IPS-18c (cell line): ENCODE results near the gene MSLN.
"Not testable (repeated sequence)": the region's sequence is repeated elsewhere in the genome, so short reads cannot be mapped to it uniquely, and the experiment has no call there.

ENCODE experiments used
- H3K4me3 ChIP-seq: 2 replicates; pipeline ENCODE4 v1.7.0; 2013; ENCODE audit warnings: low read depth, mild to moderate bottlenecking, low read length, moderate library complexity; ENCODE audit not compliant: insufficient read depth
- H3K9me3 ChIP-seq: one replicate; pipeline ENCODE4 v1.6.1; 2013; ENCODE audit warnings: mild to moderate bottlenecking, low read length, moderate library complexity; ENCODE audit not compliant: control insufficient read depth, insufficient read depth

MSLN gene

GRCh38 chr16:760545-761343 is at the start of gene MSLN:
MSLN (plus strand) TSS chr16:760734; CDS start chr16:762681, 1,947 bp downstream.
- H3K9me3 ChIP-seq, result no peaks in the 10 kb centered on the region
- no peak within 1 kb of the TSS for H3K4me3 ChIP-seq

GRCh38 chr16:711084-711483 is 49.5 kb upstream of the MSLN start:
- Histone ChIP-seq H3K9me3 (no peaks in the 10 kb centered on the region), H3K4me3 (no peak overlapping the region)

GRCh38 chr16:711548-712320 is 48.8 kb upstream of the MSLN start:
- no peaks in the 10 kb centered on the region for H3K9me3 ChIP-seq
- no peak overlapping the region for H3K4me3 ChIP-seq

DNA sequence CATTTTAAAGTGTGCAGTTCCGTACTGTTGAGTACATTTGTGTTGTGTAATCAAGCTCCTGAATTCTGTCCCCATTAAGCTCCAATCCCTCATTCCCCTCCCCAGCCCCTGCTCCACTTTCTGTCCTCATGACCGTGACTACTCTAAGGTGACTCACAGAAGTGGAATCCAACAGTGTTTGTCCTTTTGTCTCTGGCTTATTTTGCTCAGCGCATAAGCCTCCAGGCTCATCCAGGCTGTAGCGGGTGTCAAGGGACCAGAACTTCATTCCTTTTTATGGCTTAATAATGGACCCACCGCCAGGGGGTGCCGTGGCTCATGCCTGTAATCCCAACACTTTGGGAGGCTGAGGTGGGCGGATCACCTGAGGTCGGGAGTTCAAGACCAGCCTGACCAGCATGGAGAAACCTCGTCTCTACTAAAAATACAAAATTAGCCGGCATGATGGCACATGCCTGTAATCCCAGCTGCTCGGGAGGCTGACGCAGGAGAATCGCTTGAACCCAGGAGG is 47.7 kb upstream of the MSLN start:
- not testable (repeated sequence) for H3K4me3 ChIP-seq, H3K9me3 ChIP-seq

GRCh38 chr16:714079-714478 is 46.5 kb upstream of the MSLN start:
- H3K9me3 ChIP-seq, result no peaks in the 10 kb centered on the region
- no peak overlapping the region; the same call in 1 of the 2 replicates for H3K4me3 ChIP-seq

GRCh38 chr16:714558-715476 is 45.7 kb upstream of the MSLN start, which contains the start of gene METRN:
METRN (plus strand) TSS chr16:715118; CDS start chr16:715290, 172 bp downstream.
- Histone ChIP-seq H3K9me3 (no peaks in the 10 kb centered on the region), H3K4me3 (peak within 1 kb of the TSS; percentile 56)

- Histone ChIP-seq H3K4me3 (peak overlapping the region; percentile 56), H3K9me3 (no peaks in the 10 kb centered on the region)
Observed at GRCh38 chr16:715477-716199, 44.9 kb upstream of the MSLN start.

GRCh38 chr16:716200-716568 is 44.4 kb upstream of the MSLN start:
- H3K9me3 ChIP-seq, result no peaks in the 10 kb centered on the region
- peak overlapping the region; percentile 56 for H3K4me3 ChIP-seq

DNA sequence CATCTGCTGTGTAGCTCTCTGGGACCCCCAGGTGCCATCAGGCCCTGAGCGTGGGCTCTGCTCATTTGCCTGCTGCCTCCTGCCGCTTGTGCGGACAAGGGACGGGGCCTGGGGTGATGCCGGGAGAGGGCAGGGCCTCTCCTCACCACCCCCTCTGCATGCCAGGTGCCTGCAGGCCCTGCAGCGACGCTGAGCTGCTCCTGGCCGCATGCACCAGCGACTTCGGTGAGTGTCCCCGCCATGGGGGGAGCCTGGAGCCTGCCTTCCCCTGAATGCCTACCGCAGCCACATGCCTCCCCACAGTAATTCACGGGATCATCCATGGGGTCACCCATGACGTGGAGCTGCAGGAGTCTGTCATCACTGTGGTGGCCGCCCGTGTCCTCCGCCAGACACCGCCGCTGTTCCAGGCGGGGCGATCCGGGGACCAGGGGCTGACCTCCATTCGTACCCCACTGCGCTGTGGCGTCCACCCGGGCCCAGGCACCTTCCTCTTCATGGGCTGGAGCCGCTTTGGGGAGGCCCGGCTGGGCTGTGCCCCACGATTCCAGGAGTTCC is 43.7 kb upstream of the MSLN start:
- H3K4me3 ChIP-seq, result peak overlapping the region; percentile 56
- no peaks in the 10 kb centered on the region for H3K9me3 ChIP-seq

- no peaks in the 10 kb centered on the region for H3K9me3 ChIP-seq
- no peak overlapping the region for H3K4me3 ChIP-seq
Observed at GRCh38 chr16:717450-718245, 42.9 kb upstream of the MSLN start.

DNA sequence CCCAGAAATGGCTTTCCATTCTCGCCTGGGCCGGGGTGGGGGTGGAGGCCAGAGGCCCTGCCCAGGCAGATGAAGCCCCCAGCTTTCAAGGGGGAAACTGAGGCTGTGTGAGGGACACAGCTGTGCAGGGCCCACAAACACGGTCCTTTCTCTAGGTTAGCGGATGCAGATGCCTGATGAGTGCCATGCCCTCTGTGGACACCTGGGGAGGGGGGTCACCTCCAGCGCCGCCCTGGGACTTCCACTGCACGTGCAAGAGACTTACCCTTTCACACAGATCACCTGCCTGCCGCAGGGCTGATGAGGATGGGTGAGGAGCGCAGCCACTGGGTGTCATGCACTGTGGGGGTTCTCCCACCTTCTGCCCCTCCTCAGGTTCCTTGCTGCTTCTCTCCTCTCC is 42.1 kb upstream of the MSLN start:
- no peak overlapping the region for H3K4me3 ChIP-seq
- H3K9me3 ChIP-seq, result no peaks in the 10 kb centered on the region

- Histone ChIP-seq H3K9me3 (no peaks in the 10 kb centered on the region), H3K4me3 (no peak overlapping the region; the same call in 1 of the 2 replicates)
Observed at GRCh38 chr16:718922-719321, 41.6 kb upstream of the MSLN start.

- Histone ChIP-seq H3K4me3 (peak overlapping the region; percentile 84; the same call in 1 of the 2 replicates), H3K9me3 (no peaks in the 10 kb centered on the region)
Observed at GRCh38 chr16:719815-720446, 40.6 kb upstream of the MSLN start.

DNA sequence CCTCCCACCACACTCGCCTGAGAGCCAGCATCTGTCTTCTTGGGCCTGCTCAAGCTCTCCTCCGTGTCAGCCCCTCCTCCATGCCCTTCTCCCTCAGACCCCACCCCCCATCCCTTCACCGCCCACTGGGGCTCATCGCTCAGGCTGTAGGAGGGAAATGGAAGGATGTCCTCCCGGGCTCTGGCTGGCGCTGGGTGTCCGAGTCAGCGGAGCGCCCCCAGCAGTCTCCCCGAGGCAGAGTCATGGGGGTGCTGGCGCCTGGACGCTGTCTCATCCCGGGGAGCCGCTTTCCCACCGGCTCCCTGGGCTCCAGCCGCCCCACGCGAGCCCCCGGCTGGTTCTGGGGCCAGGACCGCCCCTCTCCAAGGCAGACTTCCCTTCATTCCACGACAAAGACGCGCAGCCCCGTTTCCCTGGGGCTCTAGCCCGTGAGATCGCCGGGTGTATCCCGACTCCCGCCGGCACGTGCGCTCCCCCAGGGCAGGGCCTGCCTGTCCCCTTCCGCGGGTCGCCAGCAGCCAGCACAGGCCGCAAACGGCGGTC is 40.0 kb upstream of the MSLN start:
- peaks cover 3% of the 10 kb centered on the region for H3K9me3 ChIP-seq
- peak overlapping the region; percentile 84 for H3K4me3 ChIP-seq
